OCI-M1 (cell line): ENCODE results near the gene LUC7L2.
"Not testable (repeated sequence)": the region's sequence is repeated elsewhere in the genome, so short reads cannot be mapped to it uniquely, and the experiment has no call there.

ENCODE experiments used
- DNase-seq: peaks from one replicate; lab custom pipeline; 2025; lab: John Stamatoyannopoulos, UW

LUC7L2 gene

GRCh38 chr7:139355320-139355719 is 4.4 kb upstream of the LUC7L2 start:
- no peak for DNase-seq

DNA sequence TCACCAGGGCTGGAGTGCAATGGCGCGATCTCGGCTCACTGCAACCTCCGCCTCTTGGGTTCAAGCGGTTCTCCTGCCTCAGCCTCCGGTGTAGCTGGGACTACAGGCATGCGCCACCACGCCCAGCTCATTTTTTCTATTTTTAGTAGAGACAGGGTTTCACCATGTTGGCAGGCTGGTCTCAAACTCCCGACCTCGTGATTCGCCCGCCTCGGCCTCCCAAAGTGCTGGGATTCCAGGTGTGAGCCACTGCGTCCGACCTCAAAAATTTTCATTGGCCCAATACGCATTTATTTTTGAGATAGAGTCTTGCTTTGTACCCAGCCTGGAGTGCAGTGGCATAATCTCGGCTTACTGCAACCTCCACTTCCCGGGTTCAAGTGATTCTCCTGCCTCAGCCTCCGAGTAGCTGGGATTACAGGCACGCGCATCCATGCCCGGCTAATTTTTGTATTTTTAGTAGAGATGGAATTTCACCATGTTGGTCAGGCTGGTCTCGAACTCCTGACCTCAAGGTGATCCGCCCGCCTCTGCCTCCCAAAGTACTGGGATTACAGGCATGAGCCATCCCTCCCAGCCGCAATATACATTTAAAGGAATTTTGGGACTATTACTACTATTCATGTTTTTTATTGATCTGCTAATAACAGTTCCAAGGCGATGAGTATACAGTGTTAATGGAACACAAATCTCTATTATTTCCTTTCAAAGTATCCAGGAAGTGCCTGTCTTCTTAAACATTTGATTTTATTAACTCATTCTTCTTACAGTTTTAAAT is 1.8 kb upstream of the LUC7L2 start:
- DNase-seq, result not testable (repeated sequence)

- peak; percentile 66 for DNase-seq
Measured at GRCh38 chr7:139358541-139359365, 941 bp upstream of the LUC7L2 start.

DNA sequence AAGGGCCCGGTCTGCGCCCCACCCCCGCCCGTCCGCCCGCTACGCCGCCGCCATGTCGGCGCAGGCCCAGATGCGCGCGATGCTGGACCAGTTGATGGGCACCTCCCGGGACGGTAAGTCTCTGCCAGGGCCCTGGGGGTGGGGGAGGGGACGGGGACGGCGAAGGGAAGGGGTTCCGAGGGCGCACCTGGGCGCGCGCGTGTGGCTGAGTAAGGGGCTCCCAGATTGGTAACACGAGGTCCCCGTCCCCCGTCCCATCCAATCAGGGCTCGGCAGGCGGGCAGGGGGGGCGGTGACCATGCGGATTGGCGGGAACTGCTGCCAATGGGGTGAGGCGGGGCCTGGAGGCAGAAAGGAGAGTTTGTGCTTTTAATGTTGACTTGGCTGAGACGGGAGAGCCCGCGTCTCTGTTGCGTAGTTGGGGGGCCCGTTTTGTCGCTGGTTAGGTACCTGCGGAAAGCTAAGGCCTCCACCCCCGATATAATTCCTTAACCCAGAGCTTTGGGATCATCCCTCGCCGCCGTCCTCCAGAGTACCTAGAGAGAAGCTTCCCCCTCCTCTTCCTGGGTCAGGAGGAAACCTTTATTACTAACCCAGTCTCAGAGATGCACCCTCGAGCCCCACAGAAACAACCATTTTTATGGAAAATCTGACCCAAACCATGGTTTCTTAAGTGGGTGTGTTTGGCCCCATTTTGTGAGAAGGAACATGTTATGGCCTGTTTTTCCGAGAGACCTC is 685 bp downstream of the LUC7L2 start:
- peak; percentile 94 for DNase-seq

GRCh38 chr7:139360948-139361307 is 1.2 kb downstream of the LUC7L2 start:
- DNase-seq, result no peak

GRCh38 chr7:139361523-139361922 is 1.8 kb downstream of the LUC7L2 start:
- DNase-seq, result peak; percentile 34

- no peak for DNase-seq
Measured at GRCh38 chr7:139362302-139362701, 2.6 kb downstream of the LUC7L2 start.

DNA sequence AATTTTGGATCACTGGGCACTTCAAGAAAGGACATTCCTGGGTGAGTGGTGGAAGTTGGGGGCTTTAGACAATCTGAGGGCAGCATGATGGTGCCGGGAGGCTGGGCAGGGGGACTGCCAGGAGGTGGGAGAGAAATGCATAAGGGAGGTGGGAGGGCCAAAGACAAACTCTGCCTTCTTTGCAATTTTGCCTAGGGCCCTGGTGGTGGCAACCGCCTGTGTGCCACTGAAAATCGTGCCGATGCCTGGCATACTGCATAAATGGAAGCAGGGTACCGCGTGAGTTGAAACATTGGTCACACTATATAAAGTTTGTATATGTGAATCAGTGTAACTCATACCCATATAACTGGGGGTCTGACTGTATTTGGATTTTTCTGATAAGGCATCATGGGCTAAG is 3.3 kb downstream of the LUC7L2 start:
- DNase-seq, result no peak

- no peak for DNase-seq
Measured at GRCh38 chr7:139365336-139365735, 5.6 kb downstream of the LUC7L2 start.

GRCh38 chr7:139366400-139366799 is 6.7 kb downstream of the LUC7L2 start:
- DNase-seq, result no peak

DNA sequence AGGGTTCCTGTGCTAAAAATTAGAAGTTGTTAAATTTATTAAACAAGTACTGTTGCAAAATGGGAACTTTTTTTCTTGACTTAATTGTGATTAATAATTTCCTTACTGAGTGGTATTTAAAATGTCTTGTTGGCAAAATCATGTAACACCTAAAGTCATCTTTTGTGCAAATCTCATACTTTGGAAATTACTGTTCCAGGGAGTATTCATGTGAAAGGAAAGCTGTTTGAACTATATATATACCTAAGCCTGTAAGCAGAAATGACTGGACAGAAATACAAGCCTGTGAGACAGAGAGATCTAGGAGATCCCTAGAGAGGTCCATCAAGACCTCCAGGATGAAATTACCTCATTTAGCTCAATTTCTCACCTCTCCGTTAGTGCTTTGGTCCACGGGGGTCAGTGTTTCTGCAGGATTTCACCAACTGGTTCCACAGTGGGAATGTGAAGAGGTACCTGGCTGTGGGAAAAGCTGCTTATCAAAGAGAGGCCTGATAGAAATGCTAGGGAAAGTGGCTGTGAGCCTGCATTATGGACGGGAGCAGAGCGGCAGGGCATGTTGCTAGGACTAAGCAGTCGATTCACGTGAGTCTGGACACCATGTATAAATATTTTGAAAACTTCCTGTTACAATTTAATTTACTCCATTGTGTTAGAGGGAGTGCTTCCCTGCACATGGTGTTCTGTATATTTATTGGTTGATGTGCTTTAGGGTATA is 7.9 kb downstream of the LUC7L2 start:
- no peak for DNase-seq

GRCh38 chr7:139370301-139370942 is 10.7 kb downstream of the LUC7L2 start:
- no peak for DNase-seq

GRCh38 chr7:139370943-139371313 is 11.2 kb downstream of the LUC7L2 start:
- no peak for DNase-seq

- no peak for DNase-seq
Measured at GRCh38 chr7:139374246-139374645, 14.6 kb downstream of the LUC7L2 start.

DNA sequence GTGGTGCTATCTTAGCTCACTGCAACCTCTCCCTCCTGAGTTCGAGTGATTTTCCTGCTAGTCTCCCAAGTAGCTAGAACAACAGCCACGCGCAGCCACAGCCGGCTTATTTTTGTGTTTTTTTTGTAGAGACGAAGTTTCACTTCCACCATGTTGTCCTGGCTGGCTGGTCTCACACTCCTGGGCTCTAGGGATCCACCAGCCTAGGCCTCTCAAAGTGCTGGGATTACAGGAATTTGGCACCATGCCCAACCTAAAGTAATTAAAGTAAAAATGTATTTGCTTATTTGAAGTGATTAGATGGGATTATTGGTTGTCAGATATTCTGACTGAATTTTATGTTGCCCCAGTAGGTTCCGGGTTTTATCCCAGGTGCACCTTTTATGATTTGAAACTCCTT is 22.7 kb downstream of the LUC7L2 start:
- no peak for DNase-seq

GRCh38 chr7:139384611-139385010 is 24.9 kb downstream of the LUC7L2 start:
- no peak for DNase-seq

DNA sequence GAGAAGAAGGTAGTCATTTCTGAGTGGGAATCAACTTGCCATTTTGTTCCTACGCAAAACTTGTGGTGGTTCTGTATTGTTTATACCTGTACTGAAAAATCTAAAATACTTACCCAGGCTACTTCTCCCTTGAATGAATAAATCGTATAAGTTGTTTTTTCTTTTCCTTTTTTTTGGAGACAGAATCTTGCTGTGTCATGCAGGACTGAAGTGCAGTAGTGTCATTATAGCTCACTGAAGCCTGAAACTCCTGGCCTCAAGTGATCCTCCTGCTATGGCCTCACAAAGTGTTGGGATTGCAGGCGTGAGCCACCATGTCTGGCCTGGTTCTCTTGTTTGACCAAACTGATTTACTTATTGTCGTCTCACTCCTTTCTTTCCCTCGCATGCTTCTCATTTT is 27.9 kb downstream of the LUC7L2 start:
- no peak for DNase-seq

DNA sequence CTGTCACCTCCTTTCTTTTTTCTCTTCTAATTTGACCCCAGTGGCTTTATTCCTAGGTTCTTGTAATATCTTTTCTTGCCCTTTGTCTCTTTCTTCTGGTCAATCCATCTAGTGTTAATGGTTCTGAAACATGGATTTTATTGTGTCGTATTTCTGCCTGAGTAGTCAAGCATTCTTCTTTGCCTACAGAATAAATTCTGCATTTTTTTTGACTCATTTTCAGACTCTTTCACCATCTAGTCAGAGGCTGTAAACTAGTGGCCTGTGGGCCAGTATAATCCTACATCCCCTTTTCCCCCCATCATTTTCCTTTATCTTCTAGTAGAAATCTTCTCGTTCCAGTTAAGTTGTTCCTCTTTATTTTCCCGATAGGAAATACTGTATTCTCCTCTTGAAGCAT is 29.4 kb downstream of the LUC7L2 start:
- DNase-seq, result no peak

DNA sequence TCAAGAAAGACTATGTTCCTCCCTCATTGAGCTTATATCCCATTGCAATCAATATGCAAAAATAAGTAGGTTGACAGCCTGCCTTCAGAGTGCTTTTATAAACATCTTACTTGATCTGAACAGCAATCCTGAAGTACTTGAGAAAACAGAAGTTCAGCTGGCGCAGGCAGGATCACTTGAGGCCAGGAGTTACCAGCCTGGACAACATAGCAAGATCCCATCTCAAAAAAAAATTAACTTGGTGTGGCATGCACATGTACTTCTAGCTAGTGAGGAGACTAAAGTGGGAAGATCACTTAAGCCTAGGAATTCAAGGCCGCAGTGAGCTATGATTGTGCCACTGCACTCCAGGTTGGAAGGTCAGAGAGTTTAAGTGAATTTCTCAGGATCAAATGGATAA is 30.1 kb downstream of the LUC7L2 start:
- DNase-seq, result no peak

DNA sequence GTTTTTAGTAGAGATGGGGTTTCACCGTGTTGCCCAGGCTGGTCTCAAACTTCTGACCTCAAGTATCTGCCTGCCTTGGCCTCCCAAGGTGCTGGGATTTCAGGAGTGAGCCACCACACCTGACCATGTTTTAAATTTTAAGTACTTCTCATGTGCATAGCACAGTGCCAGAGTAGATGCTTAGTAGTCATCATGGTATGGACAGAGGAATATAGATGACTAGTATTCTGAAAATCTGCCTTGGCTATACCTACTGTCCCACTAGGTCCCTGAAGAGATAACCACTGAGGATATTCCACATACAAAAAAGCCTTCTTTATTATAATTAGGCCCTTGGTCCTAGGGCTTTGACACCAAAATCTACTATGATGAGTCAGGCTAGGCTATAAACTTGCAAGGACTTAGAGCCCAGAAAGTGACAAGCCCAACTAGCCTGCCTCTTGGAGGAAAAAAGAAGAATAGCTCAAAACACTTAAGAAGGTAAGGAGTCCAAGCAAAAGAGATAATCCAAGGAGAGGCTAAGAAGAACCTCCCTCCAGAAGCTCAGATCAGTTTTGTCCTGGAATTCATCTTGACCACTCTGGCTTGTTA is 34.0 kb downstream of the LUC7L2 start:
- DNase-seq, result no peak

GRCh38 chr7:139394540-139394939 is 34.8 kb downstream of the LUC7L2 start:
- no peak for DNase-seq
